Measurements from ENCODE around the gene LIX1L.
A peak's percentile ranks its signal among the peaks of the same experiment; 100 is the strongest.

LIX1L gene

GRCh38 chr1:145893306-145894055 is 64.3 kb downstream of the LIX1L start:
- DNase-seq (ENCODE audit: low read depth in 2 of 2): no peak

GRCh38 chr1:145892486-145893087 is 65.2 kb downstream of the LIX1L start:
- DNase-seq (ENCODE audit: low read depth in 2 of 2): no peak

- DNase-seq (ENCODE audit: low read depth in 2 of 2): peak; percentile 40 to 41
These were observed 66.0 kb downstream of the LIX1L start for GRCh38 chr1:145891587-145892485.

- DNase-seq (ENCODE audit: low read depth in 2 of 2): no peak
These were observed 66.7 kb downstream of the LIX1L start for GRCh38 chr1:145891143-145891542.

- DNase-seq (ENCODE audit: low read depth in 2 of 2): no peak
These were observed 68.1 kb downstream of the LIX1L start for GRCh38 chr1:145889722-145890121.

GRCh38 chr1:145887631-145888030 is 70.2 kb downstream of the LIX1L start:
- DNase-seq (ENCODE audit: low read depth in 2 of 2): no peak

GRCh38 chr1:145886816-145887215 is 71.0 kb downstream of the LIX1L start:
- DNase-seq (ENCODE audit: low read depth in 2 of 2): no peak

- no peak for DNase-seq (ENCODE audit: low read depth in 2 of 2)
These were observed 71.4 kb downstream of the LIX1L start for GRCh38 chr1:145886390-145886789.

GRCh38 chr1:145885738-145886287 is 72.0 kb downstream of the LIX1L start, which contains the start of gene ANKRD35:
ANKRD35 (minus strand) TSS chr1:145885866; CDS start chr1:145885758, 108 bp downstream.
- peak; percentile 84 to 87 for DNase-seq (ENCODE audit: low read depth in 2 of 2)

- no peak for DNase-seq (ENCODE audit: low read depth in 2 of 2)
These were observed 73.1 kb downstream of the LIX1L start for GRCh38 chr1:145884675-145885074.

All from stimulated activated CD4-positive, alpha-beta T cell treated with anti-CD3 and anti-CD28 coated beads, Interleukin-4, amount 100 ng/mL, for 48 hours (primary cell).